GM19468 (cell line): ENCODE measurements around the gene STS.
"Not testable (repeated sequence)": the region's sequence is repeated elsewhere in the genome, so short reads cannot be mapped to it uniquely, and the experiment has no call there.

Experiments
- ATAC-seq: cut with Tn5 transposase; IDR thresholded peaks from one replicate; pipeline ENCODE4 v1.9.1; 2021; ENCODE audit warnings: mild to moderate bottlenecking, moderate library complexity, moderate number of reproducible peaks; ENCODE audit not compliant: unreplicated experiment; ENCODE audit errors: extremely low read depth

The STS gene

DNA sequence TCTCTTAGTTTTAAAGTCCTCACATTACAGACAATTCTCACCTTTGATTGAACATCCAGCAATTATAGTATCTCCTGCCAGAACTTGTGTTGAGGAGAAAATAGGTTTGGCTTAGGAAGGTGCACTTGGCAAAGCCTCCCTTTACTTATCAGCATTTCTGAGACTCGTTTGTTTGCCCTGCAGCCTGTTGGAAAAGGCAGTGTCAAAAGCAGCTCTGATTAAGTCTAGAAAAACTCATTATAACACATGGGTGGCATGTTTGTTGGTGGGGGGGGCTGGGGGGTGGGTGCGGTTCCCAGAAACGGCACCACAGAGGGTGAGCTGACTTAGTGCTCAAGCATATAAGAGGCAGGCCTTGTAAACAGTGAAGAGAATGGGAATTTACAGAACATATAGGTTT lies 22.1 kb downstream of the STS start:
- ATAC-seq = no peak

- ATAC-seq = no peak
Observed at GRCh38 chrX:7170898-7171297, 23.4 kb downstream of the STS start.

- ATAC-seq = not testable (repeated sequence)
Observed at GRCh38 chrX:7178859-7179258, 31.3 kb downstream of the STS start.

- ATAC-seq = no peak
Observed at GRCh38 chrX:7179446-7179845, 31.9 kb downstream of the STS start.

DNA sequence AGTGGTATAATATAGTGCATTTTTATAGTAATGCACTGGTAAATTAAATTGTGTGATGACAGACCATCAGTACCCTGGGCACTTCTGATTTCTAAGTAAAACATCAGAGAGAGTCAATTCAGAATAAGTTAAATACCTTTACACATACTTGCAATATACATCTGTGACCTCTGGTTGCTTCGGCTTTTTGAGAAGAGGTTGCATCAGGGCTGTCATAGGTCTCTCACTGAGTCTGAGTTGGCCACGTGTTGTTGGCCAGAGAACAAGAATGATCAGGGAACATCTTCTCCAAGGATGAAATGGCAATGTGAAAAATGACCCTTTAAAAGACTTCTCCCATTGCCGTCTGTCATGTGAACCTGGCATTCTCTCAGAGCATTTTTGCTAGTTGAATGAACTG lies 37.3 kb downstream of the STS start:
- no peak for ATAC-seq

DNA sequence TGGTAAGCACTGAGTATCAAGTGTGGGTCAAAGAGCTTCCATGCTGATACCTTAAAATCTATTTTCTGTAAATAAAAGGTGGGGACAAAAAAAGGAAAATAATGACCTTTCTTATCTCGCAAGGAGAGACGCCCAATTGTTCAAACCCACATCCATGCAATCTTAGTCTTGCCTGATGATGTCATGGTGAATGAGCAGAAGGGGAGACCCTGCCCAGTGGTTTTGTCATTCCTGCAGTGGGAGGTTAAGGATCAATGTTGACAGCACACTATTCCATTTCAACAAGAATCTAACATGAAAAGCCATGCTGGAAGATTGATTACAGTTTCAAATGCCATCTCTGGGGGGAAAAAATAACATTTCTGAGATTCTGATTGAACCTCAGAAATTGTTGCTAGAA lies 41.2 kb downstream of the STS start:
- ATAC-seq = no peak

DNA sequence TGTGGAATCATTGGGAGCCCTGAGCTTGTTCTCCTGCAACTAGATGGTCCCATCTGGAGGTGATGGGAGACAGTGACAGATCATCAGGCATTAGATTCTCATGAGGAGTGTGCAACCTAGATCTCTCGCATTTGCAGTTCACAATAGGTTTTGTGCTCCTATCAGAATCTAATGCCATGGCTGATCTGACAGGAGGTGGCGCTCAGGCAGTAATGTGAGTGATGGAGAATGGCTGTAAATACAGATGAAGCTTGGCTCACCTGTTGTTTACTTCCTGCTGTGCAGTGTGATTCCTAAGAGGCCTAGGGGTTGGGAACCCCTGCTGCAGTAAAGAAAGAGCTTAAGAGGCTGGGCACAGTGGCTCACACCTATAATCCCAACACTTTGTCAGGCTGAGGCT lies 42.6 kb downstream of the STS start:
- ATAC-seq = no peak

GRCh38 chrX:7191681-7192110 lies 44.2 kb downstream of the STS start:
- no peak for ATAC-seq

- ATAC-seq = no peak
Observed at GRCh38 chrX:7192871-7193270, 45.4 kb downstream of the STS start.

GRCh38 chrX:7194606-7195005 lies 47.1 kb downstream of the STS start:
- no peak for ATAC-seq
